NOMO-1 treated with DMSO at 0.1 percent for 48 hours (cell line): ENCODE data around the gene FAM209B.
"Not testable (repeated sequence)": the region's sequence is repeated elsewhere in the genome, so short reads cannot be mapped to it uniquely, and the experiment has no call there.

Experiments used
- DNase-seq: peaks from one replicate; lab custom pipeline; 2025; ENCODE audit not compliant: unreplicated experiment; lab: John Stamatoyannopoulos, UW

FAM209B gene, protein sequence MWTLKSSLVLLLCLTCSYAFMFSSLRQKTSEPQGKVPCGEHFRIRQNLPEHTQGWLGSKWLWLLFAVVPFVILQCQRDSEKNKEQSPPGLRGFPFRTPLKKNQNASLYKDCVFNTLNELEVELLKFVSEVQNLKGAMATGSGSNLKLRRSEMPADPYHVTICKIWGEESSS

DNA sequence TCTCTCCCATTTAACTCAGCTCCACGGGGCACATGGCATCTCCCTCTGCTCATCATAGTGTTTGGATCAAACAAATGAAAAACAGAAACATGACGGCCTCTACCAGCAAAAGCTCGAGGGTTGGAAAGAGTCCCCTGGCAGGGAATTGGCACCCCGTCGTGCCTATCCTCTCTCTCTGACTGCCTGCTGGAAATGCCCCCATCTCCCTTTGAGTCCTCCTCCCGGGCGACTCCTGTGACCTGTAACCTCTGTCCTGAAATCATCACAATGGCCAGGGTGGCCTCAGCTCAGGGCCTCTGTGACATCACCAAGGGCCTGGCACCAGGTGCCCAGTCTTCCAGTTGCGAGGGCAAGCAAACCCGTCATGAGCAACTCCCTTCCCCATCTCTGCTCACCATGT is at the start of gene FAM209B:
Gene FAM209B, plus strand, starts transcription at position 301 of the 400 bp plus-strand sequence. Its CDS starts 96 bp downstream, at position 397.
- DNase-seq: not testable (repeated sequence)

DNA sequence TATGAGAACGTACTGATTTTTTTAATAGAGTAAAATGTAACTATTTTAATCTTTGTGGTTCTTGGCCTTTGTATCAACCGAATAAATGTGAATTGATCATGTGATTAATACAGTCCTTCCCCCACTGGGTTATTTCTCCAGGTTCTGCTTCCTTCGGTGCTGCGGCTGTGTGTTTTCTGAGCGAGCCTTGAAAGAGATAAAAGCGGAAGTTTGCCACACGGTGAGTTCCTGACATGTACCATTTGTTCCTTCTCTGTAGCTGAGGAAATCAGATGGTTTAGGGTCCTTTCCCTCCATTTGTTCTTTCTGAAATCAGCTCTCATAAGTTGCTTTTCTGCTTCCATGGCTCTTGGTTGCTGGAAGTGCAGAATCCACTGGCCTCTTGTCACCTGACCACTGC is 49.1 kb upstream of the FAM209B start:
- peak; percentile 87 for DNase-seq

DNA sequence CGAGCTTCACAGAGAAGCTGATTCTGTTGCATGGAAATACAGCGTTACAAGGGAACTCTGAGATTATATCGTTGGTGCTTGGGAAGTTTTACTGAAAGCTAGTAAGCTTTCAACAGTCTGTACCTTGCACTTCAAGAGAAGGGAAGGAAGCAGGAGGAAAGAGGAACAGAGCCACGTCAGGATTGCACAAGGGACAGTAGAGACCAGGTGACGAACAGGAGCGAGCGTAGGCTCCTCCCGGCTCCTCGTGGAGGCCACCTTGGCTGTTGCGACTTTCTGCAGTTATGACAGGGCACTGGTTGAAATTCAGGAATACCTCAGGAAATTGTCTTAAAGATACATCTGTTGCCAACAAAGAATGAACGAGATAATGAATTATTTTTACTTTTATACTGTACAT is 45.8 kb upstream of the FAM209B start:
- peak; percentile 86 for DNase-seq

DNA sequence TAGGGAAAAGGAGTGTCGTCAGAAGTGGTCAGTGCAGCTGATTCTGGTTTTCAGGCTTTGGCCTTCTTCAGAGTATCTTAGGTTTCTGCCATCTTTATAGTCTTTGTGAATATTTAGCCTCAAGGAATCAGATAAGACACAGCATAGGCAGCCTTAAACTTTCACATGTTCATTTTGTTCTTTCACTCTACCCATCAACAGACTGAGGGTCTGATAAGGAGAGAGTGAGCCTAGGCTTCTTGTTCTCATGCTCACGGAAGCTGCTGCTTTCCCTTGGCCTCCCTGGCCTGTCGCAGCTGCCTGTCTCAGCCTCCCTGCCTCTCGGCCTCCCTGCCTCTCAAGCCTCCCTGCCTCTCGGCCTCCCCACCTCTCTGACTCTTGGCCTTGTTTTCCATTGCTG is 44.5 kb upstream of the FAM209B start:
- no peak for DNase-seq

DNA sequence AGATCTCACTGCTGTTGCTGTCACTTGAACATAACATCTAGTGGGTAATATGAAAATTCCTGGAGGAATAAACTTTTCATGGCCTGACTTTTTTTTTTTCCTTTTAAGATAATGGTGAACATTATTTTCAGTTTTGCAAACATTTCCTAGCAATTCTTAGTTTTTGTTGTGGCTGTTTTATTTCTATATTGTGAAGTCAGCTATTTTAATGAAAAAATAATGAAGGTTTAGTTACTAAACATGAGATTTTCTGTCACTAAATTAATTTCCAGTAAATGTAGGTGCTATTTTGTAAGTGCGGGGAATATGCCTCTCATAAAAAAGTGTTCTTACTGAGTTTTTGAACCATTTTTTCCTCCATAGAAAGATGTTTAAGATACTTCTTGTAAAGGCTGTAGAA is 31.9 kb upstream of the FAM209B start:
- no peak for DNase-seq

DNA sequence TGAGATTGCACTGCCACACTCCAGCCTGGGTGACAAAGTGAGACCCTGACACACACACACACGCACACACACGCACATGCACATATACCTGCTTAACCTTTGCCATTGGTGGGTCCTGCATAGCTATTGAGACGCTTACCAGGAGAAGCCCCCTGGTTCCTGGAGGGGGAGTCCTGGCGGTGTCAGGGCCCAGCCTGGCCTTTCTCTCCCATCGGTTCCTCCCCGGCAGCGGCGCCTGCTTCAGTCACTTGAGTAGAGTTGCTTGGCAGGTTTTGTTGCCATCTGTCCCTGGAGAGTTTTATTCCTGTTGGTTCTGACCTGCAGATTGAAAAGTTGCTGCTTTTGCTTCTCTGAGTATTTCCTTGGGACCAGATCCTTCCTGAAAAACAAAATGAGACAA is 29.1 kb upstream of the FAM209B start:
- no peak for DNase-seq

DNA sequence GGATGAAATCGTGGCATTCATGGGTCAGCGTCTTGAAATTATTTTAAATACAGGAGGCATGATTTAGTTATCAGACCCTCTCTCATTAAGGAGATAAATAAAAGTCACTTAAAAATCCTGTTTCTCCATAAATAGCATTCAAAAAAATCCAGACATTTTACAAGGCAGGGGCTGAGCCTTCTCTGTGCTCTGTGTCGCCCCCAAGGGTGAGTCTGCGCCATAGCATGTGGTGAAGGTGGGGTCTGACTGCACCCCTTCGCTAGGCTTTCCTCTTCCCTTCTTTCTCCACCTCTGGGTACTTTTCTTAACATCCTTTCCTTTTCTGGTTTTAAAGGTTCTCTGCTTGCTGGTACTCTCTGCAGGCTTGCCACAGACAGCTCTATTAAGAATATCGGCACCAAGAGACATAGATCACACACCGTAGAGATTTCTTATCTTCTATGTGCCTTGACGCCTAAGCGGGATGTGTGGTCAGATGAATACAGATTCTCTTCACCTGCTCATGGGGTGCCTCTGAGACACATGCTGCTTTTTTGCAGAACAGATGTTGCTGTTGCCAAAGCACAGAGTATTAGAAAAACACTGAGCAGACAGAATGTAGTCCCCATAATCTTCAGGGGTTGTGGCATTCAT is 28.6 kb upstream of the FAM209B start:
- no peak for DNase-seq

DNA sequence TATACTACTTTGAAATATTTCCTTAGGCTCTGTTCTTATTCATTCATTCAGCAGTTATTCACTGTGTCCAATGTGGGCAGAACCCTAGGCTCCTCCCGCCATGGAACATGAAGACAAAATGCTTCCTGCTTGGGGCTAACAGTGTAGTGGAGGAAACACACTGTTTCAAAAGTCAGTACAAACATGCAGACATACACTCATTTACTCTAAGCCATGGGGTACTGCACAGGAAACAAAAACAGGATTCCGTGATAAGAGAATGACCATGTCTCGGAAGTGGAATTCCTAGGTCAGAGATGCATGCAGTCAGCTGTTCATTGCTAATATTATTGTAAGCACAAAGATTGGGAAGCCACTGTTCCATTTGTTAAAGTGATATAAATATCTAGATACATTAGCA is 26.9 kb upstream of the FAM209B start:
- DNase-seq: no peak

DNA sequence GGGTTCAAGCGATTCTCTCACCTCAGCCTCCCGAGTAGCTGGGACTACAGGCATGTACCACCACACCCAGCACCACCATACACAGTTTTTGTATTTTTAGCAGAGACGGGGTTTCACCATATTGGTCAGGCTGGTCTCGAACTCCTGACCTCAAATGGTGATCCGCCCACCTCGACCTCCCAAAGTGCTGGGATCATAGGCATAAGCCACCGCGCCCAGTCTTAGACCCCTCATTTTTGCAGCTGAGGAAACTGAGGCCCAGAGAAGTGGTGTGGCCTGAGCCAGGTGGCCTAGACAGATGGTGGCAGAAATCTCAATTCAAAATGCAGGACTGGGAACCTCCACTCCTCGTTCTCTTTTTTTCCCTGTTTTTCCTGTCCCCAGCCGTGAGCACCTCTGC is 21.1 kb upstream of the FAM209B start:
- no peak for DNase-seq

DNA sequence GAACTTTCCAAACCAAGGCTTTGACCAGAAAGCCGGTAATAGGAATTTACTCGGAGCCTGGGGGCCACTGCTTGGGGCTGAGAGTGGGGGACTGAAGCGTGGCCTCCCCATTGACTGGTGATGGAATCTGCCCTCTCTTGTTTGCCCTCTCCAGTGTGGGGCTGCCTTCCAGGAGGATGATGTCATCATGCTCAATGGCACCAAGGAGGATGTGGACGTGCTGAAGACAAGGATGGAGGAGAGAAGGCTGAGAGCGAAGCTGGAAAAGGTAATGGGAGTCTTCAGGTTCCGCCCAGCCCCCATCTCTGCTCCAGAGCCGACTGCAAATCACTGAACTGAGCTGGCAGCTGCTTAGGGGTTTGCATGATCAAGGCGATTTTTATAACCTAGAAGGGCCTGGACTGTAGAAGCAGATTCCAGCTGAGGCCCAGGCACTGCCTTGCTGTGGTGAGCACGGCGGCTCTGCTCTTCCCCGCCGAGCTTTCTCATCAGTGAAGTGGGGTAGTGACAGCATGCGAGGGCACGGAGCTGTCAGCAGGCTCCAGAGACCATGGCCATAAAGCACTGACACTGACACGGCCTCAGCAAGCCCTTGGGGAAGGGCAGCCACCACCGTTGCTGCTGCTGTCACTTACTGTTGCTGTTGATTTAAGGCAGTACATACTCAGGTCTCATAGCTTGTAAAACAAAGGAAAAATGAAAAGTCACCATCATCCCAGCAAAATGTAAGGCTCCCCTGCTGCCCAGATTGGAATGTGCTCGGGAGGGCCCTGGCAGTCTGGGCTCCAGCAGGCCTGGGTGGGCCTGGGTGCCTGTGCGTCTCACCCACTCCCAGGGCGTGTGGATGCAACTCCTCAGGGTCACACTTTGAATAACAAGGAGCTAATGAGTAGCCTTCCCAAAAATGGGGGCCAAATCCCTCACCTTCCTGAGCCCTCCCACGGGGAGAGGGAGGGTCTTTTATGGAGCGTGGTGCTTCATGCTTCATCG is 19.6 kb upstream of the FAM209B start:
- DNase-seq: no peak

DNA sequence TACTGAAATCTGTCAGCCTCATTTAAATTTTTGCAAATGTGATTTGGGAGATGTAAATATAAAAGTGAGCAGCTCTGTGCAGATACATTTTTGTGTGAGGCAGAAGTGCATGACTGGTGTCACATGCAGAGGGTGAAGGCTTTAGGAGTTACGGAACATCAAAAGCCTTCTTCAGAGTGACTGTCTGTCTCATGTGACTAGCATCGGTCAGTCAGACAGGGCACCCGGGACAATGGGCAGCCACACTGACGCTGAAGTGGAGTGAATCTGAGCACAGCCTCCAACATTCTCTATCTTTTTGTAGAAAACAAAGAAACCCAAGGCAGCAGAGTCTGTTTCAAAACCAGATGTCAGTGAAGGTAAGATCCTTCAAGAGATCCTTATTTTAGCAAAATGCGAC is 16.4 kb upstream of the FAM209B start:
- DNase-seq: no peak

DNA sequence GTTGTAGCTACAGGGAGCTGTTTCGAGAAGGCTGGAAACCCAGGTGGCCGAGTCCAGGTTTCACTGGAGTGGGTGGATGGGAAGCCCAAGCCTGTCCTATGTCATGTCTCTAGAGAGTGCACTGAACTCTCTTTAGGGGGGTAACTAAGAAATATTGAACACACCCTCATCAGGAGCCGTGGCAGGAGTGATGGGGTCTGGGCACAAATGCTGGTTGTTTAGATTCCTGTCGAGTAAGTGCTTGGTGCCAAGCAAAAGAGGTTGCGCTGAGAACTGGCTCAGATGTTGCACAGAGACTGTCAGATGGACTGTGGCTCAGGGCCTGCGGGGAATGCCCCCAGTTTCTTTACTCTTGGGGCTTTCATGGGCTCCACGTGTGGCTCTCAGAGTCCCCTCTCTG is 15.8 kb upstream of the FAM209B start:
- no peak for DNase-seq

DNA sequence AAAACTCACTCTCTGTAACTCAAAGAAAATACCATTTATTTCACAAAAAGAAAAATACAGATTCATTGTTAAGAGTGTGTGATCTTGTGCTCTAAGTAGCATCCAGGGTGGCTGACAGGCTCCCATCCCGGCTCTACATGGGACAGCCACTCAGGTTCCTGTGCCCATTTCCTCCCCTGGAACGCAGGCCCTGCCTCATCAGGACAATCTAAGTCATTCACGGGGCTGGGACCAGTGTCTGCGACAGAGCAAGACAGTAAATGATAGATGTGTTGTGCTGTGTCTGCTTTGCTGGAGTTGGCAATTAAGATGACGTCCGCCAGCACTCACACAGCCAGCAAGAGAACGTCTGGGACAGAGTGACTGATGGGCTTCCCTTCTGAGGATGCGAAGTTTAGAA is 15.4 kb upstream of the FAM209B start:
- no peak for DNase-seq

DNA sequence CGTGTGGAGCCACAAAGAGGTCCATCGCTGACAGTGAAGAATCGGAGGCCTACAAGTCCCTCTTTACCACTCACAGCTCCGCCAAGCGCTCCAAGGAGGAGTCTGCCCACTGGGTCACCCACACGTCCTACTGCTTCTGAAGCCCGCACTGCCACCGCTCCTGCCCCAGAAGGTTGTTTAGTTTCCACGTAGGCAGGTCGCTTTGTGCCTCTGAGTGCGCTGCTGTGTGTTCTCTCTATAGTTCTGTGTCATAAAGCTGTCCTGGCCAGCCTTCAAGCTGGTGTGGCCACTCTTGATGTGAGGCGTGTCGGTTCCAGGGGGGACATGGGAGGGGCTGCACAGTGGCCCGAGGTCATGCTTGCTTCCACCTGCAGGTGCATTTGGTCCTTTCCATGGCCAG is 14.9 kb upstream of the FAM209B start:
- DNase-seq: no peak

DNA sequence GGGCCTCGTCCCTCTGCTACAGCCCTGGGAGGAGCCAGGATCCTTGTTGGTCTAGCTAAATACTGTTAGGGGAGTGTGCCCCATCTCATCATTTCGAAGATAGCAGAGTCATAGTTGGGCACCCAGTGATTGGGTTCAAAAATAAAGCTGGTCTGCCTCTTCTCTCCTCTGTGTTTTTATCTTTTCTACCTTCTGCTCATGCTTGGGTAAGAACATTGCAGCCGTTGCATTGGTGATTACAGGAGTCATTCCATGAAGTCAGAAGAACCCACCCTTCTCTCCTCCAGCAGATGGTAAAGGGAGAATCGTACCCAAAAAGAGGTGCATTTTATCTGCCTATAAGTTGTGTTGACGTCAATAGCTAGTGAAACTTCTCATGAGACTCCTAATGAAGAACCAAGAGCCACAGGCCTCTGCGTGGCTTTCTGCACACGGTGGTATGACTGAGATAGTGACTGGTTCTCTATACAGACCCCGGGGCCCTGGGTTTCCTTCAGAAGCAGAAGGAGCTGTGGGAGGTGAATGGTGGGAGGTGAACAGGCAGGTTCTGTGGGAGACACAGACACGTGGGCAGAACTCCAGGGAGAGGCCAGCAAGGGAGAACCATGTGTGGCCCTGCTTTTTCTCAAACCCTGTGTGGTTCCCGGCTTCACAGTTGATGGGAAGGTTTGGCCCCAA is 14.2 kb upstream of the FAM209B start:
- no peak for DNase-seq

DNA sequence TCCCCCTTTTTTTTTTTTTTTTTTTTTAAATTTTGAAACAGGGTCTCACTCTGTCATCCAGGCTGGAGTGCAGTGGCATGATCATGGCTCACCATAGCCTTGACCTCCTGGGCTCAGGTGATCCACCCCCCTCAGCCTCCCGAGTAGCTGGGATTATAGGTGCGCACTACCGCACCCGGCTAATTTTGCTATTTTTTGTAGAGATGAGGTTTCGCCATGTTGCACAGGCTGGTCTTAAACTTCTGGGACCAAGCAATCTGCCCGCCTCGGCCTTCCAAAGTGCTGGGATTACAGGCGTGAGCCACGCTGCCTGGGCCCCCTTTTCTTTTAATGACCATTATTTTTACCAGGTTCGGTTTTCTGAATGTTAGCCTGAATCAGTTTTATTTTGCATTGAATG is 13.5 kb upstream of the FAM209B start:
- no peak for DNase-seq

DNA sequence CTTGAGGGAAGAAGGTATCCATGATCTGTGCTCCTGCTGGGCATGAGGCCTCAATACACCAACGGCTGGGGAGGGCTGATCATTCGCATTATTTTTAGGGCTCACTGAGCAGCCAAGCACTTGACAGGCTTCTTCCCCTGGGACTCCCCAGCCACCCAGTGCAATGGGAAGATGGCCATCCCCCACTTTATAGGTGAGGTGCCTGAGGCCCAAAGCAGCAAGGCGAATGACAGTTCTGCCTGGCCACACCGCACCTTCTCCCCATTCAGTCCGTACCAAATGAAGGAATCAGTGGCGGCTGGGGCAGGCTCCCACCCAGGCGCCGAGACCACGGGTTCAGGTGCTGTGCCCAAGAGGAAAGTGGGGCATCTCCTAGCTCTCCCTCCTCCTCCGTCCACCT is 12.9 kb upstream of the FAM209B start:
- no peak for DNase-seq

DNA sequence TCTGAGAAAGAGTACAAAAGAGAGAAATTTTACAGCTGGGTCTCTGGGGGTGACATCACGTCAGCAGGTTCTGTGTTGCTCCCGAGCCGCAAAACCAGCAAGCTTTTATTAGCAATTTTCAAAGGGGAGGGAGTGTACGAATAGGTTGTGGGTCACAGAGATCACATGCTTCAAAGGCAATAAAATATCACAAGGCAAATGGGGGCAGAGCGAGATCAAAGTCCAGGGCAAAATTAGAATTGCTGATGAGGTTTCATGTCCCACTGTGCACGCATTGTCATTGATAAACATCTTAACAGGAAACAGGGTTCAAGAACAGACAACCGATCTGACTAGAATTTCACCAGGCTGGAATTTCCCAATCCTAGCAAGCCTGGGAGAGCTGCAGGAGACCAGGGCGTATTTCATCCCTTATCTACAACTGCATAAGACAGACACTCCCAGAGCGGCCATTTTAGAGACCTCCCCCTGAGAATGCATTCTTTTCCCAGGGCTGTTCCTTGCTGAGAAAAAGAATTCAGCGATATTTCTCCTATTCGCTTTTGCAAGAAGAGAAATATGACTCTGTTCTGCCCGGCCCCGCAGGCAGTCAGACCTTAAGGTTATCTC is 12.2 kb upstream of the FAM209B start:
- DNase-seq: not testable (repeated sequence)

DNA sequence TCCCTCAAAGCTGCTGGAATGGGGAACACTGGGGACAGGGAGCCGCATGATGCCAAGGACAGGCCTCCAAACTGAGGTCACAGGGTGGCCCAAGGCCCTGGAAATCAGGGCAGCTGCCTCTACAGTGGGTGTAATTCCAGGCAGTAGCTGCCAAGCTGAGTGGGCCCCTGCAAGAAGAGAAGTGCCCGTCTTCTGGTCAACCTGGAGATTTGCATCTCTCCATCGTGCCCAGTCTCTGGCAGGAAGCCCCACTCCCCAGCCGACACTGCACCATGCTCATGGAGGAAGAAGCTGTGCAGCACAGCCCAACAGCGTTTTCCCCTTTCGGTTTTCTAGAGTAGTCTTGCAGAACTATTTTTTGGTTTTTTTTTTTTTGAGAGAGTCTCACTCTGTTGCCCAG is 10.7 kb upstream of the FAM209B start:
- no peak for DNase-seq

DNA sequence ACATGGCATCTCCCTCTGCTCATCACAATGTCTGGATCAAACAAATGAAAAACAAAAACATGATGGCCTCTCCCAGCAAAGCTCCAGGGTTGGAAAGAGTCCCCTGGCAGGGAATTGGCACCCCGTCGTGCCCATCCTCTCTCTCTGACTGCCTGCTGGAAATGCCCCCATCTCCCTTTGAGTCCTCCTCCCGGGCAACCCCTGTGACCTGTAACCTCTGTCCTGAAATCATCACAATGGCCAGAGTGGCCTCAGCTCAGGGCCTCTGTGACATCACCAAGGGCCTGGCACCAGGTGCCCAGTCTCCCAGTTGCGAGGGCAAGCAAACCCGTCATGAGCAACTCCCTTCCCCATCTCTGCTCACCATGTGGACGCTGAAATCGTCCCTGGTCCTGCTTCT is 8.6 kb upstream of the FAM209B start, which contains the start of gene FAM209A:
Gene FAM209A, plus strand, starts transcription at position 301 of the 400 bp plus-strand sequence. Its CDS starts 65 bp downstream, at position 366.
- not testable (repeated sequence) for DNase-seq

DNA sequence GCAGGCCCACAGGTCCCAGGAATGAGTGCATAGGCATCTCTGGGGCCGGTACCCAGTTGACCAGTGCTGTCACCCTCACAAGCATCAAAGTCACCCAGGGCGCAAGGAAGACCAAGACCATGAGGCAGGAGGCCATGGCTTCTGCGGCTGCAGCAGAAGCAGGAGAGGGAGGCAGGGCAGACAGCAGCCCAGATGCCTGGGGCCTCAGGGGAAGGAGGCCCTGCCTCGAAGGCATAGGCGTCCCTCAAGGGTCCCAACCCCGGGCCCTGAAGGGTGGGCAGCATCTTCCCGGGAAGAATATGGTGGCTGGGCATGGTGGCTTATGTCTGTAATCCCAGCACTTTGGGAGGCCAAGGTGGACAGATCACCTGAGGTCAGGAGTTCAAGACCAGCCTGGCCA is 5.5 kb upstream of the FAM209B start:
- no peak for DNase-seq
